Activated CD8-positive, alpha-beta memory T cell treated with anti-CD3 and anti-CD28 coated beads for 48 hours (primary cell): ENCODE results near the gene SORCS2.

Source experiments
- DNase-seq, 3 experiments: peaks; one replicate each; pipeline ENCODE4 v3.0.0-alpha.2; 2020; ENCODE audit warnings: low read depth in 2 of 3, low spot score in 2 of 3

The SORCS2 gene

DNA sequence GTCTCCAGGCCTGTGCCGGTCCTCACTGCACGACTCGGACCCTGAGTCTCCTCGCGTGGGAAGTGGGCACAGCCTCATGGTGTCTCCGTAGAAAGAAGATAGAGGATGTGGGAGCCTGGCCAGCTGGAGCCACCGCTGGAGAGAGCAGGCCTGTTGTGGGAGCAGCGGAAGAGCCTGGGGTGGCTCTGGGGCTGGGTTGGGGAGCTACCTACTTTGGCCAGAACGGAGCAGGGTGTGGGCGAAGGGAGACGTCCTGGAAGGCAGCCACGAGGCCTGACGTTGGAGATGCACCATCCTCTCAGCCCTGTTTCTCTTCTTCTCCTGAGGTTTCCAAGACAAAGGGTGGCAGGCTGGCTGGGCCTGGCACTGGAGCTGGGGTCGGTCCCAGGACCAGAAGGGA, 93.8 kb downstream of the SORCS2 start:
- DNase-seq = no peak

DNA sequence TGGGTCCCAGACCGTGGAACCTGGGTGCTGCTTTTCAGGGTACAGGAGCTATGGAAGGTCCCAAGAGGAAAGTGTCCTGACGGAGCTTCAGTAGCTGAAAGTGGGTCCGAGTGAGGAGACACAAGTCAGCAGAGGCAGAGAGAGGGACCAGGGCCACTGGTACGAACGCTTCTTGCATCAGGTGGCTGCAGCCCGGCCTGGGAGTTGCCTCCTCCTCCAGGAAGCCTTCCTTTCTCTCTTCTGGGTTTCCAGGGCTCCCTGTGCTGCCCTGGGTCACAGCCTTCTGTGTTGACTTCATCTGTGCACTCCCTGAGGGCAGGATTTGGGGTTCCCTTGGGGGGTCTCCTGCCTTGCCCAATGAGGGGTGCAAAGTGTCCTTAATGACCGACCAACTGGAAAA, 94.5 kb downstream of the SORCS2 start:
- no peak for DNase-seq

DNA sequence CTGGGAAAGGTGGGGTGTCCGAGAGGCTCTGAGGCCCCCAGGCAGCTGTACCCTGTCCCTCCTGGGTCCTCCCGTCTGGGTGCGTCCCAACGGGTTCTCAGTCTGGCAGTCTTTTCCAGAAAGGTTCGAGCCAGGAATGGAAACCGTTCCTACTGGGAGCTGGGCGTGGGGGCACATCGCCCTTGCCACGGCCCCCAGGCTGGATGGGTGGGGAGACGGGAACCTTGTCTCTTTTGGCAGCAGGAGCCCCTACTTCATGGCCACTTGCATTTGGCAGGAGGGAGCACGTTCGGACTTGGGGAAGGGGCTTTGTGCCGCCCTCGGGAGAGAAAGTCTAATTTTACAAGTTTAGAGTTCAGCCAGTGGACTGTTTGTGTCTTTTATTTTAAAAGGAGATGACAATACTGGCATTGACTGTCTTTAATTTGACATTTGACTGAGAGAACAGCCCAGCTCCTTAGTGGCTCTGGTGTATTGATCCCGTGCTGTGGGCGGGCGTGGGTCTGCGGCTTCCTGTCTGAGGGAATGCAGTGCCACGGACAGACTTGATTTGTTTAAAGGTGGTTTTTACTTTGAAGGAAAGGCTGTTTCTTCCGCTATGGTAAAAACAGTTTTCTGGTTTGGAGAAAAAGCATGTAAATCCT, 95.1 kb downstream of the SORCS2 start:
- DNase-seq = no peak

DNA sequence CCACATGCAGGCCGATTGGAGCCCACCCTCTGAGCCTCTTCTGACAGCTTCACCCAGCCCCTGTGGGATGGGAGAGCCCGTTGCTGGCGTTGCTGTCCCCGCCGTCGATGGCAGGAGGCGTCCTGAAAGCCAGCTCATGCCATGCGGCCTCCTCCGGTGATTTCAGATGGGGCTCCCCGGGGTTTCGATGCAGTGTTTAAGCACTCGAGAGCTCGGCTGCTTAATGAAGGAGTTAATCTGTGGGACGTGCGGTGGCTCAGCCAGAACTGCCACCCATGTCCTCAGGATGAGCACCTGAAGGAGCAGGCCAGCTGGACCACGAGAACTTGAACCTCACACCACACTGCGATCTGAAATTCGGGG, 95.6 kb downstream of the SORCS2 start:
- DNase-seq = no peak

DNA sequence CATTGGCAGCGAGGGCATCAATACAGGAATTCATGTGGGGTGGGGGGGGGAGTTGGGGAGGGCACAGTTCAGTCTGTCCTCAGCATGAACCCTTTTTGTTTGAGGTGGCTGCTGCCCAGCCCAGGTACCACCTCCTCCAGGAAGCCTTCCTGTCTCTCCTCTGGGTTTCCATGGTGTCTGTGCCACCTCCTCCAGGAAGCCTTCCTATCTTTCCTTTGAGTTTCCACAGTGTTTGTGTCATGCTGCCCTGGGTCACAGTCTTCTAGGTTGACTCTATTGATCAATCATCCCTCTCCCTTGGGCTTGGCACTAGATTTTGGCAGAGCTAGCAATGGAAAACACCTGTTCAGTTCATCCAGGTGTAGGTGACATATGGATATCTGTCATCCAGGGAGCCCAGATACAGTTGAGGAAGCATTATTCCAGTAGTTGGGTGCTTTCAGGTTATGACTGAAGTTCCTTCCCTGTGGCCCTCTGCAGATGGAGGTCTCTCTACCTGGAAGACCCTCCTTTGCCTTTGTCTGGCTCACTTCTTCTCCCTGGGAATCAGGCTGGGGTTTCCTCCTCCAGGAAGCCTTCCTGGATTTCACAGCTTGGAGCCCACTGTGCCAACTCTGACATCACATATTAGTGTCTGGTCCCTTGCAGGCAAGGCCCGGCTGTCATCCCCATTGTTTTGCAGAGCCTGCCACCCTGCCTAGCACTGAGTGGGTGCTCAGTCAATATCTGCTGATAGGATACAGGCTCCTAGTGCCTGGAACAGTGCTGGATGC, 96.6 kb downstream of the SORCS2 start:
- no peak for DNase-seq

DNA sequence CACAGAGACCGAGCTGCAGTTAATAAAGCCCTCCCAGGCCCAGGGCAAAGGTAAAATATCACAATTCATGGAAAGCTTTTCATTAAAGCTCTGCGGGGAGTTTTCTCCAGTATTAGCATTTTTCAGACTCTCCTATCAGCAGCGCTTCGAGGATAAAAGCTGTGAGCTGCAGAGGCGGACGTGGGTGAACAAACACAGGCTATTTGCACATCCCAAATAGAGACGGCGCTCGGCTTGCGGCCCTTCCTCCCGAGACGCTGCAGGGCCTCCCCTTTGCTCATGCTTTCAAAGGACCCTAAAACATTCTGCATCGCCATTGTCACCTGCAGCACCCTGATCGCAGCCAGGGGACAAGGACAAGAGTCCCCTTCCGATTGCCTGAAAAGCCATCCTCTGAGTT, 97.3 kb downstream of the SORCS2 start:
- no peak for DNase-seq

DNA sequence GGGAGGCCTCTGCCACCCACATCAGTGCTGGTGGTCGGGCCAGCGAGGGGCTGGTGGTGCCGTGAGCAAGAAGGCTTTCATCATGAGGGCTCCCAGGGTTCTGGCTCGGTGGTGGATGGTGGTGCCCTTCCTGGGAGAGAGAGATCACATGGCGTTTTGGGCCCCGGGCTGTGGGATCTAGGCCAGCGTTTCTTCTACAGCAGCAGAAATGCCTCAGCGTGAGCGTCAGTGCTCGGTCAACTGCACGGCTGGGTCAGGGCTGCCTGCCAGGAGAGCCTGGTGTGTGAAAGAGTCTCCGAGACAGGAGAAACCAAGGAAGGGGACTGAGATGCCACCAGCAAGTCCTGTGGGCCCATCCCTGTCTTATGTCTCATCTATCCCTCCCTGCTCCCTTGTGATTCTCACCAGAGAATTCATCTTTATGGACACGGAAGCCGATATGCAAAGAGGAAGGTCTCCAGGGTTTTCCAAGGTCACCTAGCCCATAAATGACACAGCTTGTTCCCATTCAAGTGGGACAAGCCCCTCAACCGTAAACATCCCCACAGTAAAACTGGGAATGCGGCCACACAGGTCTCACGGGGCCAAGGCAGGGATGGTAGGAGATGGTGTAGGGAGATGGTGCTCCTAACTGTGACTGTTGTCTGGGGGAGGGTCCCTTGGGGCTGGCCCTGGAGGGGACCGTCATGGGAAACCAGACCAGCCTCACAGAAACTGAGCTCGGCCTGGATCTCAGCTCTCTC, 99.2 kb downstream of the SORCS2 start:
- DNase-seq = no peak

DNA sequence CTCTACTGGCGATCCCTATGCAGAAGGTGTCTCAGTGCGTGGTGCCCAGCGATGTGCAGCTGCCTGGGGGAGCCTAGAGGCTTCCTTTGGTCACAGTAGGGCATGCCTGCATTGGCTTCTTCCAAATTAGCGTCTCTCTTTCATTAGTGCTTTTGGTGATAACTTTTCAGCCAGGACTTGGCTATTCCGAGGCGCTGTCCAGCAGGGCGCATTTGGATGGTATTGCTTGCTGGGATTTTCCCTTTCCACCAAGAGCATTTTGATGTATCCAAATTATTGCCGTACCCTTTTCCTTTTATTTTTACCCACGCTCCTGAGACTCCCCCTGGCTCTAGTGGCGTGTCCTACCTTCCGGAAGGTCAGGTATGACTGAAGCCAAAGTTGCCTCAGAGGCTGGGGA, 101.4 kb downstream of the SORCS2 start:
- no peak for DNase-seq

DNA sequence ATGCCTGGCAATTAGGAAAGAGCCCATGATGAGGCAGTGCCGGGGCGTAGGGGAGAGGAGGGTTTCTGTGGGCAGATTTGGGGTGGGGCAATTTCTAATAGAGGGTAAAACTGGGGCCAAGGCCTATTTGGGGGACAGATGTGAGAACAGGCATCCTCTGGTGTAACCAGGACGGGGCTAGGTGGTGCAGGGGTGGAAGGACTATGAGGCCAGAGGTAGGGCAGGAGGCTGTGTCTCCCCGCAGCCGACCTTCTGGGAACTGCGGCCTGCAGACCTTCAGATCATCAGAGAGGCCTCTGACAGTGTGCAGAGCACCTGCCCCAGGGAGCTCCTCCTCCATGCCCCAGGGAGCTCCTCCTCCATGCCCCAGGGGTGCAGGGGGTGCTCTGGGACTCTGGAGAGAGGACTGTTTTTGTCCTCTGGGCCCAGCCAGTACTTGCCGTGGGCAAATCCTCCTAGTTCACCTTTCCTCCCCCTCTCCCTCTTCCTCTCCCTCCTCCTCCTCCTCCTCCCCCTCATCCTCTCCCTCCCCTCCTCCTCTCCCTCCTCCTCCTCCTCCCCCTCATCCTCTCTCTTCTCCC, 101.9 kb downstream of the SORCS2 start:
- no peak for DNase-seq

DNA sequence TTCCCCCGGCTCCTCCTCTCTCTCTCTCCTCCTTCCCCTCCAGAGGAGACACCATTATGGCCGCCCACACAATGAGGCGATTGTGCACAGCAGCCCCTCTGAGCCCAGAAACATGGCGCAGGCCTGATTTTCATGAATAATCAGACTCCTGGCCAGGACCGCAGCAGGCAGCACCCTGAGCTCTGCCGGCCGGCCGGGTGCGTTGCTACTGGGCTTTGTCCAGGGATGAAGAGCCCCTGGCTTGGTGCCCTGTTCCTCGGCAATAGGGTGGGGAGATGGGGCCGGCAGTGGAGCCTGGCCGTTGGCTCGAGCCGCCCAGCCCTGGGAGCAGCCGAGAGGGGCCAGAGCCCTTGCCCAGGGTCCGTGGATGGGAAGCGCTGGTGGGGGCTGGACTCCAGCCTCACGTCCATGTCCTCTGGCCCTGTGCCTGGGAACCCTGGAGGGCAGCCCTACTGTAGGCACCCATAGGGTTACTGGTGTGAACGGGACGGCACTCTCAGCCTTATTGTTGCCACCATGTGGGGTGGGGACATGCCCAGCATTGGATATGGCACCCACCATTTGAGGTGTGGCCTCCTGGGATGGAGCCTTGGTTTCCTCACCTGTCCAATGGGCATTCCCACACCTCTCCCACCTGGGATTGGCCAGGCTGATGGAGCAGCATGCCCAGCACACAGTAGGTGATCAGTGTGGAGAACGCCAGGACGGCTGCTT, 103.0 kb downstream of the SORCS2 start:
- DNase-seq = no peak

DNA sequence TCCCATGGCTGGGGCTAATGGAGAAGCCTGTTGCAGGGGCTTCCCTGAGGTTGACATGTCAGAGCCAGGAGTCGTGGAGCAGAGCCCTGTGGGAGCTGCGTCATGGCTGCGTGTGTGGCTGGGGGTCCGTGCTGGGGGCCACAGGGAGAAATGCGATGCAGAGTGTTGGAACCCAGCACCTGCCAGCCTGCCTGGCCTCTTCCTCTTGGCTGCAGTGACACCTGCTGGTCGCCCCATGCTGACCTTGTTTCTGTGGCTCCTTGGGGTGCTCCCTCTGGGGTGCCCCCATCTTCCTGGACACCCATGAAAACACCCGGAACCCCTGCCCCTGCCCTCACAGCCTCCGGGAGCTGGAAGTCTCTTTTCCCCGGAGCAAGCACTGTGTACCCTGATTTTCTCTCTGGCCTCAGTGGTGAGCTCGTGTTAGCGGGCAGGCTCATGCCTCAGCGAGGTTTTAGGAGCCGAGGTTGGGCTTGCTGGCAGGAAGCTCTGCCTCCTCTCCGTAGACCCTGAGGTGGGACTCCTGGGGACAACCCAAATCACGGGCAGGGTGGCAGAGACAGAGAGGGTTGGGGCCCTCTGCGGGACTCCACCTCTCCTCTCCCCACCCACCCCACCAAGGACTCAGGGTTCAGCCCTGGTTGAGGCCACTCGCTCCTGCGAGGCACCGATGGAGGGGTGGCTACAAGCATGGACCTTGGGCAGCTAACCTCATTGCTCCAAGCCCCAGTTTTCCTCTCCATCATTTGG, 103.7 kb downstream of the SORCS2 start:
- DNase-seq = no peak

DNA sequence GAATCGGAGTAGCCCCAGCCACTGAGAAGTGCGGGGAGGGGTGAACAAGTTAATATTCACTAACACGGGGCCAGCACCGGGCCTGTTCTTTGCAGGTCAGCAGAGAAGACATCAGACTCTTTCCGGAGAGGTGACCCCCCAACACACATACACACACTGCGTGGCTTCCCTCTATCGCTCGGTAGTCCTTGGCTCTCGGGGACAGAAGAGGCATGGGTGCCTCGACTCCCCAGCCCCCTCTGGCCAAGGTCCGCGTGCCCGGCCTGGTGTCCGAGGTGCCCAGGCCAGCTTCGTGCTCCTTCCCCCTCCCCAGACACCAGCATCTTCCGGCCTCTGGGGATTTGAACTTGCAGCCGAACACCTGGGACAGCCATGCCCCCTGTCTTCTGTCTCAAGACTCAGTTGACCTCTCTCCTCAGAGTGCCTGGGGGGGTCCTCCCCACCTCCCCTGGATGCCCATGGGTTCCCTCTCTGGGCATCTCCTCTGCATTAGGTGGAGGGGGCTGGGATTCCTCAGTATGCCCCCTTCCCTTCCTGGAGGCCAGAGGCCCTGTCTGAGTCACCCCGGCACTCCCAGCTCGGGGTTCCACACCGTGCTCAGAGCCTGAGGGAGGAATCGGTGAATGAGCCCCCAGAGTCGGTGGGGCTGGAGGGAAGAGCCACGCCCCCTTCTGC, 104.5 kb downstream of the SORCS2 start:
- no peak for DNase-seq

DNA sequence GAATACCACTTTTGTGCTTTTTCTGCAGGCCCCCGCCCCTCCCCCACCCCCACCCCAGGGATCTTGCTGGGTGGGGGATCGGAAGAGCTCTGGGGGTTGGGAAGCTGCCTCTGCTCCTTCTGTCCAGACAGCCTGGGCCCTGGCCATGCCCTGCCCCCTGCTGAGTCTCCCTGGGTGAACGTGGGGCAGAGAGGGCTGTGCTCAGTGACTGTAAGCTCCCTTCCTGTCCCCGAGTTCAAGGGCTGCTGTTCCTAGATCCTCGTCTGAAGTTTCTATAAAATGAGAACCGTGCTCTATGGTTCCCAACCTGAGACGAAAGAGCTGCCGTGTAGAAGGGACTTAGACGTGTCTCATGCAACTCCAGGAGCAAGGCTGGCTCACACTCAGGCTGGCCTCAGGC, 105.0 kb downstream of the SORCS2 start:
- no peak for DNase-seq

DNA sequence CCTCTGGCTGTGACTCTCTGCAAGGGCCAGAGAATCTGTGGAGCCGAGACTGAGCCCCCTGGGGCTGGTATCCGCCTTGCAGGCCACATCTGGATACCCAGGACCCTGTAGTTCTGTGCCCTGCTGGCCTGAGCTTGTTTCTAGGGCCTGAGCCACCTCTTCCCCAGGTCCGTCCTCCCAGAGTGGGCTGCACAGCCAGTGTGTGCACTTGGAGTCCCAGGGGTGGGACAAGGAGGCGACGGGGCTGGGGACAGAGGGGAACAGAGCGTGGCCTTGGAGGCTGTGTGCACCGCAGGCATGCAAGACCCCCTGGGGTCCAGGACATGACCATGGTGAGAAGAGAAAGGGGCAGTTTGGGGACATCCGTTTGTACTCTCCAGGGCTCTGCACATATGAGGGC, 105.5 kb downstream of the SORCS2 start:
- no peak for DNase-seq

DNA sequence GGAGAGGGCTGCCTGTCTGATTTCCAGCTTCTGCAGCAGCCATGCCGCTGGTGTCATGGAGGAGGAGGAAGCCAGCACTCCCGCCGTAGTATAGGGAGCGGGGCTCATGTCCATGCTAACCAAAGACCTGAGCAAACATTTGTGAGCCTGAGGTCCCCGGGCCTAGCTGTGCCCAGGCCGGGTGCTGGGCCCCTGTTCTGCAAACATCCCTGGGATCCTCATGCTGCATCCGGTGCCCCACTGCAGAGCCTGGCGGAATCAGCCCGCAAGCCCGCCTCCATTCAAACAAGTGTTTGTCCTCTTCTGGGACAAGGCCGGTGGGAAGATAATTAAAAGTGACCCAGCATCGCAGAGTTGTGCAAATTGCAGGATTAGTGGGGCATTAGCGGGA, 106.3 kb downstream of the SORCS2 start:
- no peak for DNase-seq

DNA sequence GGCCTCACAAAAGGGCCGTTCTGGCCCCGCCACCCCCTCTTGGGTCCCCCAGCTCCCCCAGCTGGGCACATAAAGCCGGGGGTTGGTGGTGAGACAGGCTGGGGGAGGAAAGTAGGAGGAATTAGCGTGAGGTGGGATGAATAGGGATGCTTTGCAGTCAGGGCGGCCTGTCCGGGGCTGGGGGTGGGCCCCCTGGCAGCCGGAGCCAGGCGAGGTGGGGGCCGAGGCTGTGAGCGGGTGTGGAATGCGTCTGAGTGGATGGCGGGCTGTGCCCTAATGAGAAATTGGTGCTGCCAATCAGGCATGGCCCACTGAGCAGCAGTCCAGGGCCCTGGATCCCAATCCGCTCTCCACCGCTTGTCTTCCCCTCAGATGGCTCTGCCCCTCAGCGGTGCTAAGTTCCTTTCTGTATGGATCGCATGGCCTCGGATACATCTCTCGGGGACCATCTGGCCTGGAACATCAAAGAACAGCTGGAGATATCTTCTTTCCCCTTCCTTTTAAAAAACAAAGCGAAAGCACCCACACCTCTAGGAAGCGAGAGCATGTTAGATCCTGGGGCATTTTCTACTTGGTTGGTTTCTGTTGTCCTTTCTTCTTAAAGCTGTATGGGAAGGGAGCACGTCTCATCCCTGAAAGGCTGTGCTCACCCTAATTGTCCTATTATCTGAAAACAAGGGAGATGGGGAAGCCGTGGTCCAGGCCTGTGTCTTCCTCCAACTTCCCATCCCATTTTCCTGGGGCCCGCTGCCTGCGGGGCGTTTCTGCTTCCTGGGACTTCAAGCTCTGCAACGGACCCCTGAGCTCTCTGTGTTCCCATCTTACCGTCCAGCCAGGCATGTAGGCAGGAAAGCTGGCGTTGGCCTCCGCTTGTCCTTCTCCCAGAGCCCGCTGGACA, 106.9 kb downstream of the SORCS2 start:
- no peak for DNase-seq

DNA sequence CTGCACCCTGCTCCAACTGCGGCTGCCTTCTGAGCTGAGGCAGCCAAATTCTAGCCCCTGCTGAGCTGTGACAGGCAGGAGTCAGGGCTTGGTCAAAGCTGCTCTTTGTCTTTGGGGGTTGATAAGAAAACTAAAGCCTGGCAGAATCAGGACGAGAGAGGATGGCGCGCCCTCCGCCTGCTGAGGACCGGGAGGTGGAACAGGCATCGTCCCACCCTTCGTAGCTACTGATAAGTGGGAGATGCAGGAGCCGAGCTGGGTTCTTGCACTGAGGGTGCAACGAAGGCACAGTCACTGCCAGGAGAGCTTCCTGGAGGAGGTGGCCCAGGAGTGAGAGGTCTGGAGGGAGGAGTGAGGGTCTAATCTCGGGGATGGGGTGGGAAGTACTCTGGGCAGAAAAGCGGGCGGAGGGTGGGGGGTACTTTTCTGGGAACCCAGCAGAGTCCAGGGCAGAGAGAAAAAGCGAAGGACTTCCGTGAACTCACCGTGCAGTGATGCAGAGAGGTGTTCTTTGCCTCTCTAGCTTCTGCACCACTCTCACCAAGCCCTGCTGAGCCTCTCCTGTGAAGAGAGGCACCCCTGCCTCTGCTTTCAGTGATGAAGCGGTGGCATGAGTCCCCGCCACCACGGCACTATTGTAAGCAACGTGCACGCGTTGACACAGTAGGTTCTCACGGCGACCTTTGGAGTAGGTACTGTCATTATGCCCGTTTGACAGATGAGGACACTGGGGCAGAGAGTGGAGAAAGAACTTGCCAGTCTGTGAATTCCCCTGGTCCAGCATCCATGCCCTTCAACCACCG, 107.8 kb downstream of the SORCS2 start:
- no peak for DNase-seq

DNA sequence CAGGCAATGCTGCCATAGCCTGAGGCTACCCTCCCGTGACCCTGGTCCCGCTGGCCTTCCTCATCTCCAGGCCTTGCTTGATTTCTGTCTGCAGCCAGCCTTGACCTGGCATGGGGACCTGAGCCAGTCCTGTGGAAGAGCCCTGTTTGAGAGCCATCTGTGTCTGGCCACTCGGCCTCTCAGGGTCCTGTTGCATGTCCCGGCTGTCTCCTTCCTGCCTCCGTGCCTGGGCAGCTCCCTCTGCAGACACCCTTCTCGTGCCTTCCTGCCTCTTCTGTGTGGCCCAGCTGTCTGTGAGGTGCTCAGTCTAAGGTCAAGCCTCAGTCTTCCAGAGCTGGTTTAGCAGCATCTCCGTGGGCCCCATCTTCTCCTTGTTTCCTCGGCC, 108.4 kb downstream of the SORCS2 start:
- no peak for DNase-seq
